Ovary (tissue), 3 donors: ENCODE measurements around the gene SEPTIN3.

Experiments
- EP300 ChIP-seq: sonication (generic); formaldehyde crosslinking; IDR thresholded peaks from one replicate; pipeline ENCODE4 v1.6.1; 2017; ENCODE audit warnings: antibody characterized with exemption
- POLR2A ChIP-seq: fragments of 450-650 bp; IDR thresholded peaks from one replicate; pipeline ENCODE4 v1.6.1; 2017; ENCODE audit warnings: antibody characterized with exemption, mild to moderate bottlenecking, moderate library complexity
- TF ChIP-seq, protein P1 (sequence below), 3 donors: fragments of 450-650 bp in 2 of 3; fragments of 200-600 bp in 1 of 3; IDR thresholded peaks; one replicate each; pipeline versions ENCODE4 v1.5.1 to v1.8.0; 2016 to 2022; ENCODE audit warnings: antibody characterized with exemption in 3 of 3, mild to moderate bottlenecking in 1 of 3
- donor health status: DM: no; HTN: no; CAD: no.

DNA sequence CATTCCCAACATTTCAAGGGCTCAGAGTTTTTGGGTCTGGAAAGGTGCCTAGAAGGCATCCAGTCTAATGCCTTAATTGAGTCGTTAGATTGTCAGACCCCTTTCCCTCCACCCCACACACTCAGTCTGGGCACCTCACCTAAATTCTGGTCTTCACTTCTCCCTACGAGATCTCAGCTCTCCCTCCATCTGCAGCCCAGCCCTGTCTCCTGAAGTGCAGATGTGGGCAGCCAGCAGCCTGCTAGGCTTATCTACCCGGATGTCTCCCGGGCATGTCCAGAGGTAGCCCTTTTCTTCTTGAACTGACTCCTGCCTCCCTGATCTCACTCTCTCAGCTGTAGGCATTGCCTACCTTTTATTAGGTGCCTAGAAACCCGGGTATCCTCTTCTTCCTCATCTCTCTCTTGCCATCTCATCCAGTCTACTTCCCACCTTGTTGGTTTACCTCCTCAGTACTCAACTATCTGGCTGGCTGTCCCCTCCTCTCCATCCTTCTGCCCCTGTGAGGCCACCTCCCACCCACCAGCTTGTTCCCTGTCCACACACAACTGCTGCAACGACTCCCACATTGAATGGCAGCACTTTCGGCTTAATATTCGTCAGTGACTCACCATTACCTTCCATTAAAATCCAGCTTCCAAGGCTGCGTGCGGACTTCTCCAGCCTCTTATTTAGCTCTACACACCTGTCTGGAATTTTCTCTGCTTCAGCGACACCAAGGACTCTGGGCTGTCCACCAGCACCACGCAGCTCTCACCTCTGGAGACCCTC lies 6.2 kb downstream of the SEPTIN3 start:
- TF ChIP-seq, protein P1, sequence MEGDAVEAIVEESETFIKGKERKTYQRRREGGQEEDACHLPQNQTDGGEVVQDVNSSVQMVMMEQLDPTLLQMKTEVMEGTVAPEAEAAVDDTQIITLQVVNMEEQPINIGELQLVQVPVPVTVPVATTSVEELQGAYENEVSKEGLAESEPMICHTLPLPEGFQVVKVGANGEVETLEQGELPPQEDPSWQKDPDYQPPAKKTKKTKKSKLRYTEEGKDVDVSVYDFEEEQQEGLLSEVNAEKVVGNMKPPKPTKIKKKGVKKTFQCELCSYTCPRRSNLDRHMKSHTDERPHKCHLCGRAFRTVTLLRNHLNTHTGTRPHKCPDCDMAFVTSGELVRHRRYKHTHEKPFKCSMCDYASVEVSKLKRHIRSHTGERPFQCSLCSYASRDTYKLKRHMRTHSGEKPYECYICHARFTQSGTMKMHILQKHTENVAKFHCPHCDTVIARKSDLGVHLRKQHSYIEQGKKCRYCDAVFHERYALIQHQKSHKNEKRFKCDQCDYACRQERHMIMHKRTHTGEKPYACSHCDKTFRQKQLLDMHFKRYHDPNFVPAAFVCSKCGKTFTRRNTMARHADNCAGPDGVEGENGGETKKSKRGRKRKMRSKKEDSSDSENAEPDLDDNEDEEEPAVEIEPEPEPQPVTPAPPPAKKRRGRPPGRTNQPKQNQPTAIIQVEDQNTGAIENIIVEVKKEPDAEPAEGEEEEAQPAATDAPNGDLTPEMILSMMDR (IDR thresholded peaks at IDR 0.05), result no peak
- no peak for TF ChIP-seq POLR2A
- TF ChIP-seq EP300, result no peak
